KMS-11 (cell line): ENCODE data around the gene FGB.

ENCODE experiments used
- H2AFZ ChIP-seq: fragments of 200-600 bp; sonication (generic); 2 replicates; pipeline ENCODE4 v1.6.1; 2016; ENCODE audit warnings: antibody characterized with exemption, mixed run types, low read depth
- H3K27ac ChIP-seq: fragments of 200-600 bp; sonication (generic); 2 replicates; pipeline ENCODE4 v1.6.1; 2016; ENCODE audit warnings: mild to moderate bottlenecking, mixed run types
- H3K27me3 ChIP-seq: fragments of 200-600 bp; sonication (generic); 2 replicates; pipeline ENCODE4 v1.6.1; 2017; ENCODE audit warnings: mild to moderate bottlenecking, low read depth, mixed run types, moderate library complexity; ENCODE audit not compliant: insufficient read depth
- H3K36me3 ChIP-seq: fragments of 200-600 bp; sonication (generic); 2 replicates; pipeline ENCODE4 v1.6.1; 2017; ENCODE audit warnings: mild to moderate bottlenecking, mixed run types; ENCODE audit not compliant: insufficient read depth
- H3K4me1 ChIP-seq: fragments of 200-600 bp; sonication (generic); 2 replicates; pipeline ENCODE4 v1.6.1; 2016; ENCODE audit warnings: mild to moderate bottlenecking, low read depth, mixed run types; ENCODE audit not compliant: poor library complexity, severe bottlenecking
- H3K4me2 ChIP-seq: fragments of 200-600 bp; sonication (generic); 2 replicates; pipeline ENCODE4 v1.7.0; 2016; ENCODE audit warnings: mild to moderate bottlenecking, mixed run types
- H3K4me3 ChIP-seq: fragments of 200-600 bp; sonication (generic); IDR thresholded peaks from 2 replicates; pipeline ENCODE4 v1.6.1; 2017; ENCODE audit warnings: low read depth, low read length, mixed read lengths; ENCODE audit not compliant: insufficient read depth
- H3K79me2 ChIP-seq: fragments of 200-600 bp; sonication (generic); 2 replicates; pipeline ENCODE4 v1.6.1; 2016; ENCODE audit warnings: low read depth, mixed run types; ENCODE audit not compliant: insufficient read depth
- H3K9ac ChIP-seq: fragments of 200-600 bp; sonication (generic); 2 replicates; pipeline ENCODE4 v1.6.1; 2016; ENCODE audit warnings: mild to moderate bottlenecking, mixed run types
- H4K20me1 ChIP-seq: fragments of 200-600 bp; sonication (generic); 2 replicates; pipeline ENCODE4 v1.6.1; 2016; ENCODE audit warnings: mild to moderate bottlenecking, mixed run types; ENCODE audit not compliant: insufficient read depth
- CTCF ChIP-seq: fragments of 200-600 bp; sonication (generic); conservative IDR thresholded peaks from 2 replicates; pipeline ENCODE4 v1.6.1; 2017; ENCODE audit warnings: low read depth, mild to moderate bottlenecking, antibody characterized with exemption, low read length, moderate library complexity, mixed read lengths

Gene FGB

GRCh38 chr4:154616287-154616686, 53.5 kb downstream of the FGB start:
- Histone ChIP-seq H3K4me3 (no peak overlapping the region), H3K4me1 (peaks cover 19% of the 10 kb centered on the region), H3K27ac (no peak overlapping the region; the same call in 1 of the 2 replicates), H3K79me2 (no peaks in the 10 kb centered on the region), H3K9ac (no peak overlapping the region), H4K20me1 (no peaks in the 10 kb centered on the region), H3K27me3 (no peaks in the 10 kb centered on the region), H3K36me3 (no peaks in the 10 kb centered on the region), H2AFZ (peak overlapping the region; percentile 38), H3K4me2 (peak overlapping the region; percentile 48)
- no peak for TF ChIP-seq CTCF

GRCh38 chr4:154616731-154617130, 53.9 kb downstream of the FGB start:
- Histone ChIP-seq H3K9ac (no peak overlapping the region), H3K4me1 (peaks cover 19% of the 10 kb centered on the region), H4K20me1 (no peaks in the 10 kb centered on the region), H2AFZ (peak overlapping the region; percentile 38), H3K79me2 (no peaks in the 10 kb centered on the region), H3K27me3 (no peaks in the 10 kb centered on the region), H3K36me3 (no peaks in the 10 kb centered on the region), H3K4me3 (no peak overlapping the region), H3K4me2 (peak overlapping the region; percentile 48), H3K27ac (peak overlapping the region; percentile 3; the same call in 1 of the 2 replicates)
- TF ChIP-seq CTCF = no peak

GRCh38 chr4:154617820-154618317, 55.1 kb downstream of the FGB start:
- Histone ChIP-seq H3K27me3 (no peaks in the 10 kb centered on the region), H3K4me1 (peaks cover 19% of the 10 kb centered on the region), H3K27ac (no peak overlapping the region), H2AFZ (no peak overlapping the region), H3K4me2 (no peak overlapping the region), H3K4me3 (no peak overlapping the region), H4K20me1 (no peaks in the 10 kb centered on the region), H3K9ac (no peak overlapping the region), H3K79me2 (no peaks in the 10 kb centered on the region), H3K36me3 (no peaks in the 10 kb centered on the region)
- TF ChIP-seq CTCF = no peak

GRCh38 chr4:154618708-154619315, 56.0 kb downstream of the FGB start:
- Histone ChIP-seq H3K27me3 (no peaks in the 10 kb centered on the region), H3K4me1 (peaks cover 19% of the 10 kb centered on the region), H4K20me1 (no peaks in the 10 kb centered on the region), H3K4me2 (no peak overlapping the region), H3K27ac (no peak overlapping the region), H3K79me2 (no peaks in the 10 kb centered on the region), H3K9ac (no peak overlapping the region), H2AFZ (no peak overlapping the region), H3K36me3 (no peaks in the 10 kb centered on the region), H3K4me3 (no peak overlapping the region)
- TF ChIP-seq CTCF = peak; percentile 83
